ENCODE results near the gene SHD.
"Not testable (repeated sequence)": the region's sequence is repeated elsewhere in the genome, so short reads cannot be mapped to it uniquely, and the experiment has no call there.

- not testable (repeated sequence) for TF ChIP-seq RARB (CRISPR knock-in tag; IDR thresholded peaks at IDR 0.05); ESRRG (CRISPR knock-in tag; IDR thresholded peaks at IDR 0.05); ZNF70 (CRISPR knock-in tag; IDR thresholded peaks at IDR 0.05); CREB5 (CRISPR knock-in tag; IDR thresholded peaks at IDR 0.05; ENCODE audit: low read depth); GLIS3 (CRISPR knock-in tag; IDR thresholded peaks at IDR 0.05); TCF4 (CRISPR knock-in tag; IDR thresholded peaks at IDR 0.05; ENCODE audit: borderline replicate concordance)
- TF ChIP-seq, protein P1, sequence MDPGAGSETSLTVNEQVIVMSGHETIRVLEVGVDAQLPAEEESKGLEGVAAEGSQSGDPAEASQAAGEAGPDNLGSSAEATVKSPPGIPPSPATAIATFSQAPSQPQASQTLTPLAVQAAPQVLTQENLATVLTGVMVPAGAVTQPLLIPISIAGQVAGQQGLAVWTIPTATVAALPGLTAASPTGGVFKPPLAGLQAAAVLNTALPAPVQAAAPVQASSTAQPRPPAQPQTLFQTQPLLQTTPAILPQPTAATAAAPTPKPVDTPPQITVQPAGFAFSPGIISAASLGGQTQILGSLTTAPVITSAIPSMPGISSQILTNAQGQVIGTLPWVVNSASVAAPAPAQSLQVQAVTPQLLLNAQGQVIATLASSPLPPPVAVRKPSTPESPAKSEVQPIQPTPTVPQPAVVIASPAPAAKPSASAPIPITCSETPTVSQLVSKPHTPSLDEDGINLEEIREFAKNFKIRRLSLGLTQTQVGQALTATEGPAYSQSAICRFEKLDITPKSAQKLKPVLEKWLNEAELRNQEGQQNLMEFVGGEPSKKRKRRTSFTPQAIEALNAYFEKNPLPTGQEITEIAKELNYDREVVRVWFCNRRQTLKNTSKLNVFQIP (CRISPR knock-in tag; IDR thresholded peaks at IDR 0.05; ENCODE audit: borderline replicate concordance, low read depth) = not testable (repeated sequence)
- TF ChIP-seq, protein P2, sequence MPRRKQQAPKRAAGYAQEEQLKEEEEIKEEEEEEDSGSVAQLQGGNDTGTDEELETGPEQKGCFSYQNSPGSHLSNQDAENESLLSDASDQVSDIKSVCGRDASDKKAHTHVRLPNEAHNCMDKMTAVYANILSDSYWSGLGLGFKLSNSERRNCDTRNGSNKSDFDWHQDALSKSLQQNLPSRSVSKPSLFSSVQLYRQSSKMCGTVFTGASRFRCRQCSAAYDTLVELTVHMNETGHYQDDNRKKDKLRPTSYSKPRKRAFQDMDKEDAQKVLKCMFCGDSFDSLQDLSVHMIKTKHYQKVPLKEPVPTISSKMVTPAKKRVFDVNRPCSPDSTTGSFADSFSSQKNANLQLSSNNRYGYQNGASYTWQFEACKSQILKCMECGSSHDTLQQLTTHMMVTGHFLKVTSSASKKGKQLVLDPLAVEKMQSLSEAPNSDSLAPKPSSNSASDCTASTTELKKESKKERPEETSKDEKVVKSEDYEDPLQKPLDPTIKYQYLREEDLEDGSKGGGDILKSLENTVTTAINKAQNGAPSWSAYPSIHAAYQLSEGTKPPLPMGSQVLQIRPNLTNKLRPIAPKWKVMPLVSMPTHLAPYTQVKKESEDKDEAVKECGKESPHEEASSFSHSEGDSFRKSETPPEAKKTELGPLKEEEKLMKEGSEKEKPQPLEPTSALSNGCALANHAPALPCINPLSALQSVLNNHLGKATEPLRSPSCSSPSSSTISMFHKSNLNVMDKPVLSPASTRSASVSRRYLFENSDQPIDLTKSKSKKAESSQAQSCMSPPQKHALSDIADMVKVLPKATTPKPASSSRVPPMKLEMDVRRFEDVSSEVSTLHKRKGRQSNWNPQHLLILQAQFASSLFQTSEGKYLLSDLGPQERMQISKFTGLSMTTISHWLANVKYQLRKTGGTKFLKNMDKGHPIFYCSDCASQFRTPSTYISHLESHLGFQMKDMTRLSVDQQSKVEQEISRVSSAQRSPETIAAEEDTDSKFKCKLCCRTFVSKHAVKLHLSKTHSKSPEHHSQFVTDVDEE (CRISPR knock-in tag; IDR thresholded peaks at IDR 0.05) = not testable (repeated sequence)
Measured at GRCh38 chr19:4286141-4286540, 7.1 kb downstream of the SHD start.
